Measurements from ENCODE around the gene LRRC46. TPM values are rescaled to one million over a fixed set of nuclear protein-coding genes. Genes with fewer than 3 reads are reported as not detected.

Gene LRRC46
- total and polyA plus RNA-seq, 2 of the 4 experiments (the other 2 are of a cell fraction): 0.77 TPM; not detected in 1

- Histone ChIP-seq H4K91ac (ENCODE audit: insufficient read depth, low read depth, low read length) (no peak overlapping the region), H3K4me3 (ENCODE audit: insufficient read depth, low read depth, low read length) (no peak overlapping the region), H3K23ac (ENCODE audit: low read depth, low read length) (no peak overlapping the region), H3K27ac (ENCODE audit: insufficient read depth, low read length) (no peak overlapping the region), H2AFZ (replicated peaks; ENCODE audit: low read length, poor library complexity) (no peak overlapping the region), H3K4me2 (ENCODE audit: low read depth, low read length) (no peak overlapping the region), H3K4me1 (ENCODE audit: control insufficient read depth, insufficient read depth, low read length) (no peaks in the 10 kb centered on the region), H3K18ac (ENCODE audit: low read depth, low read length) (no peak overlapping the region), H3K56ac (ENCODE audit: extremely low read depth, insufficient read depth, low read length) (no peak overlapping the region), H3K9me3 (ENCODE audit: control insufficient read depth, insufficient read depth, low read length) (no peaks in the 10 kb centered on the region), H3K9me1 (ENCODE audit: insufficient read depth, low read length) (no peaks in the 10 kb centered on the region), H3K9ac (ENCODE audit: low read depth, low read length) (no peak overlapping the region), H4K5ac (ENCODE audit: low read depth, low read length) (no peak overlapping the region), H3K14ac (replicated peaks; ENCODE audit: low read depth, low read length) (no peak overlapping the region), H2BK15ac (ENCODE audit: low read depth, low read length) (no peak overlapping the region), H2BK20ac (ENCODE audit: low read depth, low read length) (no peak overlapping the region), H2AK9ac (replicated peaks; ENCODE audit: low read depth, low read length, poor library complexity) (no peak overlapping the region), H2BK120ac (ENCODE audit: low read depth, low read length) (no peak overlapping the region), H3K4ac (ENCODE audit: low read depth, low read length) (no peak overlapping the region), H2BK5ac (ENCODE audit: low read depth, low read length, poor library complexity, severe bottlenecking) (no peak overlapping the region), H3K36me3 (ENCODE audit: control insufficient read depth, insufficient read depth, low read length) (no peaks in the 10 kb centered on the region), H4K20me1 (ENCODE audit: insufficient read depth, low read length) (no peaks in the 10 kb centered on the region), H4K8ac (ENCODE audit: low read depth in 2 of 2, low read length in 2 of 2) (no peak overlapping the region), H3K79me1 (ENCODE audit: low read depth in 1 of 2, low read length in 2 of 2) (no peaks in the 10 kb centered on the region), H3K27me3 (ENCODE audit: control insufficient read depth, insufficient read depth, low read length) (peaks cover 52% of the 10 kb centered on the region), H2AK5ac (ENCODE audit: low read depth, low read length) (no peak overlapping the region)
- ATAC-seq (ENCODE audit: low read depth) (no peak), DNase-seq (no peak)
- TF ChIP-seq FOS (IDR thresholded peaks at IDR 0.05; ENCODE audit: low read depth, low read length) (no peak), CHD1 (IDR thresholded peaks at IDR 0.05; ENCODE audit: low read depth, low read length) (no peak), ELK1 (IDR thresholded peaks at IDR 0.05; ENCODE audit: borderline replicate concordance, low read depth, low read length) (no peak)
- BruUV-seq (replicated peaks): no TSS peak
- CTCF ChIA-PET: no interaction called here
- POLR2A ChIA-PET (ENCODE audit: unreplicated experiment): no interaction called here
- dilution Hi-C loops (cut with HindIII; ENCODE audit: low sequenced_read_pairs, unreplicated experiment): no loop called here
- in situ Hi-C loops (cut with MboI; ENCODE audit: low sequenced_read_pairs): no loop called here
- intact Hi-C loops (cut with micrococcal nuclease): no loop called here
- WGBS, 2 experiments (ENCODE audit: extremely low coverage in 2 of 2, insufficient read length in 1 of 2): no CpG with 5 or more reads among the region's 6 CpGs
Observed at GRCh38 chr17:47792979-47793378, 38.5 kb upstream of the LRRC46 start.

Data from IMR-90 (cell line).